ENCODE data around the gene CHMP2A.

DNA sequence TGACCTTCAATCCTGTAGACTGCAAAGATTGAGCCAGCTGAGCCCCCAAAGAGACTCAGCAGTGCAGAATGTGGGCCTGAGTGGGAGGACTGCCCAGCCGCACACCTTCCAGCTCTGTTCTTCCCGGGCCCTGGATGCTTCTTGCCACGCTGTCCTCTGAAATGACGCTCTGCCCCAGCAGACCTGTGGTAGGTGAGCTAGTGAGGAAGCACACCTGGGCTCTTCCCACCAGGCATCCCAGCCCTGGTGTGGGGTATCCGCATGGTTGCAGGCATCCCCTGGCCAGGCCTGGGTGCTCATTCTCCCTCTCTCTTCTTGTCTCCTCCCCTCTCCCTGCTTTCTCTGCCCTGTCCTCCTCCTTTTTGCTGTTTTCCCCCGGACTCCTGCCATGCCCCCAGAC lies 28.1 kb upstream of the CHMP2A start:
- no peak for TF ChIP-seq TAF1 (IDR thresholded peaks at IDR 0.05; ENCODE audit: low read depth, low read length)
- TF ChIP-seq, protein P1, sequence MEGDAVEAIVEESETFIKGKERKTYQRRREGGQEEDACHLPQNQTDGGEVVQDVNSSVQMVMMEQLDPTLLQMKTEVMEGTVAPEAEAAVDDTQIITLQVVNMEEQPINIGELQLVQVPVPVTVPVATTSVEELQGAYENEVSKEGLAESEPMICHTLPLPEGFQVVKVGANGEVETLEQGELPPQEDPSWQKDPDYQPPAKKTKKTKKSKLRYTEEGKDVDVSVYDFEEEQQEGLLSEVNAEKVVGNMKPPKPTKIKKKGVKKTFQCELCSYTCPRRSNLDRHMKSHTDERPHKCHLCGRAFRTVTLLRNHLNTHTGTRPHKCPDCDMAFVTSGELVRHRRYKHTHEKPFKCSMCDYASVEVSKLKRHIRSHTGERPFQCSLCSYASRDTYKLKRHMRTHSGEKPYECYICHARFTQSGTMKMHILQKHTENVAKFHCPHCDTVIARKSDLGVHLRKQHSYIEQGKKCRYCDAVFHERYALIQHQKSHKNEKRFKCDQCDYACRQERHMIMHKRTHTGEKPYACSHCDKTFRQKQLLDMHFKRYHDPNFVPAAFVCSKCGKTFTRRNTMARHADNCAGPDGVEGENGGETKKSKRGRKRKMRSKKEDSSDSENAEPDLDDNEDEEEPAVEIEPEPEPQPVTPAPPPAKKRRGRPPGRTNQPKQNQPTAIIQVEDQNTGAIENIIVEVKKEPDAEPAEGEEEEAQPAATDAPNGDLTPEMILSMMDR (IDR thresholded peaks at IDR 0.05; ENCODE audit: control extremely low read depth in 1 of 3, insufficient read depth in 1 of 3, low read depth in 1 of 3, low read length in 3 of 3): no peak
- TF ChIP-seq POLR2A (IDR thresholded peaks at IDR 0.05; ENCODE audit: control extremely low read depth in 1 of 2, low read depth in 2 of 2, low read length in 2 of 2): no peak
- TF ChIP-seq, protein P2, sequence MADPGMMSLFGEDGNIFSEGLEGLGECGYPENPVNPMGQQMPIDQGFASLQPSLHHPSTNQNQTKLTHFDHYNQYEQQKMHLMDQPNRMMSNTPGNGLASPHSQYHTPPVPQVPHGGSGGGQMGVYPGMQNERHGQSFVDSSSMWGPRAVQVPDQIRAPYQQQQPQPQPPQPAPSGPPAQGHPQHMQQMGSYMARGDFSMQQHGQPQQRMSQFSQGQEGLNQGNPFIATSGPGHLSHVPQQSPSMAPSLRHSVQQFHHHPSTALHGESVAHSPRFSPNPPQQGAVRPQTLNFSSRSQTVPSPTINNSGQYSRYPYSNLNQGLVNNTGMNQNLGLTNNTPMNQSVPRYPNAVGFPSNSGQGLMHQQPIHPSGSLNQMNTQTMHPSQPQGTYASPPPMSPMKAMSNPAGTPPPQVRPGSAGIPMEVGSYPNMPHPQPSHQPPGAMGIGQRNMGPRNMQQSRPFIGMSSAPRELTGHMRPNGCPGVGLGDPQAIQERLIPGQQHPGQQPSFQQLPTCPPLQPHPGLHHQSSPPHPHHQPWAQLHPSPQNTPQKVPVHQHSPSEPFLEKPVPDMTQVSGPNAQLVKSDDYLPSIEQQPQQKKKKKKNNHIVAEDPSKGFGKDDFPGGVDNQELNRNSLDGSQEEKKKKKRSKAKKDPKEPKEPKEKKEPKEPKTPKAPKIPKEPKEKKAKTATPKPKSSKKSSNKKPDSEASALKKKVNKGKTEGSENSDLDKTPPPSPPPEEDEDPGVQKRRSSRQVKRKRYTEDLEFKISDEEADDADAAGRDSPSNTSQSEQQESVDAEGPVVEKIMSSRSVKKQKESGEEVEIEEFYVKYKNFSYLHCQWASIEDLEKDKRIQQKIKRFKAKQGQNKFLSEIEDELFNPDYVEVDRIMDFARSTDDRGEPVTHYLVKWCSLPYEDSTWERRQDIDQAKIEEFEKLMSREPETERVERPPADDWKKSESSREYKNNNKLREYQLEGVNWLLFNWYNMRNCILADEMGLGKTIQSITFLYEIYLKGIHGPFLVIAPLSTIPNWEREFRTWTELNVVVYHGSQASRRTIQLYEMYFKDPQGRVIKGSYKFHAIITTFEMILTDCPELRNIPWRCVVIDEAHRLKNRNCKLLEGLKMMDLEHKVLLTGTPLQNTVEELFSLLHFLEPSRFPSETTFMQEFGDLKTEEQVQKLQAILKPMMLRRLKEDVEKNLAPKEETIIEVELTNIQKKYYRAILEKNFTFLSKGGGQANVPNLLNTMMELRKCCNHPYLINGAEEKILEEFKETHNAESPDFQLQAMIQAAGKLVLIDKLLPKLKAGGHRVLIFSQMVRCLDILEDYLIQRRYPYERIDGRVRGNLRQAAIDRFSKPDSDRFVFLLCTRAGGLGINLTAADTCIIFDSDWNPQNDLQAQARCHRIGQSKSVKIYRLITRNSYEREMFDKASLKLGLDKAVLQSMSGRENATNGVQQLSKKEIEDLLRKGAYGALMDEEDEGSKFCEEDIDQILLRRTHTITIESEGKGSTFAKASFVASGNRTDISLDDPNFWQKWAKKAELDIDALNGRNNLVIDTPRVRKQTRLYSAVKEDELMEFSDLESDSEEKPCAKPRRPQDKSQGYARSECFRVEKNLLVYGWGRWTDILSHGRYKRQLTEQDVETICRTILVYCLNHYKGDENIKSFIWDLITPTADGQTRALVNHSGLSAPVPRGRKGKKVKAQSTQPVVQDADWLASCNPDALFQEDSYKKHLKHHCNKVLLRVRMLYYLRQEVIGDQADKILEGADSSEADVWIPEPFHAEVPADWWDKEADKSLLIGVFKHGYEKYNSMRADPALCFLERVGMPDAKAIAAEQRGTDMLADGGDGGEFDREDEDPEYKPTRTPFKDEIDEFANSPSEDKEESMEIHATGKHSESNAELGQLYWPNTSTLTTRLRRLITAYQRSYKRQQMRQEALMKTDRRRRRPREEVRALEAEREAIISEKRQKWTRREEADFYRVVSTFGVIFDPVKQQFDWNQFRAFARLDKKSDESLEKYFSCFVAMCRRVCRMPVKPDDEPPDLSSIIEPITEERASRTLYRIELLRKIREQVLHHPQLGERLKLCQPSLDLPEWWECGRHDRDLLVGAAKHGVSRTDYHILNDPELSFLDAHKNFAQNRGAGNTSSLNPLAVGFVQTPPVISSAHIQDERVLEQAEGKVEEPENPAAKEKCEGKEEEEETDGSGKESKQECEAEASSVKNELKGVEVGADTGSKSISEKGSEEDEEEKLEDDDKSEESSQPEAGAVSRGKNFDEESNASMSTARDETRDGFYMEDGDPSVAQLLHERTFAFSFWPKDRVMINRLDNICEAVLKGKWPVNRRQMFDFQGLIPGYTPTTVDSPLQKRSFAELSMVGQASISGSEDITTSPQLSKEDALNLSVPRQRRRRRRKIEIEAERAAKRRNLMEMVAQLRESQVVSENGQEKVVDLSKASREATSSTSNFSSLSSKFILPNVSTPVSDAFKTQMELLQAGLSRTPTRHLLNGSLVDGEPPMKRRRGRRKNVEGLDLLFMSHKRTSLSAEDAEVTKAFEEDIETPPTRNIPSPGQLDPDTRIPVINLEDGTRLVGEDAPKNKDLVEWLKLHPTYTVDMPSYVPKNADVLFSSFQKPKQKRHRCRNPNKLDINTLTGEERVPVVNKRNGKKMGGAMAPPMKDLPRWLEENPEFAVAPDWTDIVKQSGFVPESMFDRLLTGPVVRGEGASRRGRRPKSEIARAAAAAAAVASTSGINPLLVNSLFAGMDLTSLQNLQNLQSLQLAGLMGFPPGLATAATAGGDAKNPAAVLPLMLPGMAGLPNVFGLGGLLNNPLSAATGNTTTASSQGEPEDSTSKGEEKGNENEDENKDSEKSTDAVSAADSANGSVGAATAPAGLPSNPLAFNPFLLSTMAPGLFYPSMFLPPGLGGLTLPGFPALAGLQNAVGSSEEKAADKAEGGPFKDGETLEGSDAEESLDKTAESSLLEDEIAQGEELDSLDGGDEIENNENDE (IDR thresholded peaks at IDR 0.05; ENCODE audit: insufficient replicate concordance, low read length): no peak

Data from H1 (cell line).